HL-60 (cell line): Measurements from ENCODE around the gene TMEM151B.

Experiments used
- DNase-seq, 2 experiments: peaks; one replicate each; pipeline ENCODE4 v3.0.0-alpha.2; 2010 to 2020; ENCODE audit warnings: low read depth in 1 of 2, low spot score in 1 of 2
- H3K27ac ChIP-seq: fragments of 250-450 bp; sonication (Bioruptor Pico); replicated peaks from 2 replicates; pipeline ENCODE4 v1.5.1; 2020; ENCODE audit warnings: mild to moderate bottlenecking, moderate library complexity
- H3K27me3 ChIP-seq: fragments of 250-450 bp; sonication (Bioruptor Pico); 2 replicates; pipeline ENCODE4 v1.5.1; 2021; ENCODE audit warnings: mild to moderate bottlenecking, moderate library complexity; ENCODE audit not compliant: insufficient read depth, poor library complexity, severe bottlenecking
- H3K4me3 ChIP-seq: replicated peaks from 2 replicates; pipeline ENCODE4 v1.5.1; 2011; ENCODE audit warnings: mild to moderate bottlenecking, control low read depth, low read length; ENCODE audit not compliant: insufficient read depth
- CTCF ChIP-seq: IDR thresholded peaks from one replicate; pipeline ENCODE4 v1.5.1; 2011; ENCODE audit warnings: low read length, control low read depth, inconsistent platforms; ENCODE audit not compliant: insufficient read depth
- GABPA ChIP-seq: IDR thresholded peaks from 2 replicates; pipeline ENCODE4 v1.6.1; 2012; ENCODE audit warnings: low read depth
- POLR2AphosphoS5 ChIP-seq: IDR thresholded peaks from 2 replicates; pipeline ENCODE4 v1.6.1; 2012; ENCODE audit warnings: low read depth
- REST ChIP-seq: IDR thresholded peaks from 2 replicates; pipeline ENCODE4 v1.6.1; 2012; ENCODE audit warnings: low read depth; ENCODE audit not compliant: insufficient replicate concordance
- SPI1 ChIP-seq: IDR thresholded peaks from 2 replicates; pipeline ENCODE4 v1.6.1; 2012; ENCODE audit warnings: low read depth, mild to moderate bottlenecking, borderline replicate concordance

The TMEM151B gene

GRCh38 chr6:44253307-44254101 is 16.7 kb upstream of the TMEM151B start:
- Histone ChIP-seq H3K27ac (no peak overlapping the region), H3K27me3 (no peaks in the 10 kb centered on the region), H3K4me3 (no peak overlapping the region)
- TF ChIP-seq POLR2AphosphoS5 (peak; percentile 46), SPI1 (no peak)
- DNase-seq: peak in 1 of 2 experiments; percentile 80

GRCh38 chr6:44254191-44255104 is 15.8 kb upstream of the TMEM151B start:
- peak; percentile 88 for TF ChIP-seq POLR2AphosphoS5
- TF ChIP-seq CTCF: no peak
- no peak for TF ChIP-seq GABPA
- Histone ChIP-seq H3K27me3 (no peaks in the 10 kb centered on the region), H3K4me3 (no peak overlapping the region), H3K27ac (no peak overlapping the region)
- DNase-seq: no peak

- TF ChIP-seq POLR2AphosphoS5 (peak; percentile 33), CTCF (no peak), REST (peak; percentile 32)
- DNase-seq: no peak
- no peak overlapping the region for H3K27ac ChIP-seq
These were observed 15.0 kb upstream of the TMEM151B start for GRCh38 chr6:44255105-44255808.

DNA sequence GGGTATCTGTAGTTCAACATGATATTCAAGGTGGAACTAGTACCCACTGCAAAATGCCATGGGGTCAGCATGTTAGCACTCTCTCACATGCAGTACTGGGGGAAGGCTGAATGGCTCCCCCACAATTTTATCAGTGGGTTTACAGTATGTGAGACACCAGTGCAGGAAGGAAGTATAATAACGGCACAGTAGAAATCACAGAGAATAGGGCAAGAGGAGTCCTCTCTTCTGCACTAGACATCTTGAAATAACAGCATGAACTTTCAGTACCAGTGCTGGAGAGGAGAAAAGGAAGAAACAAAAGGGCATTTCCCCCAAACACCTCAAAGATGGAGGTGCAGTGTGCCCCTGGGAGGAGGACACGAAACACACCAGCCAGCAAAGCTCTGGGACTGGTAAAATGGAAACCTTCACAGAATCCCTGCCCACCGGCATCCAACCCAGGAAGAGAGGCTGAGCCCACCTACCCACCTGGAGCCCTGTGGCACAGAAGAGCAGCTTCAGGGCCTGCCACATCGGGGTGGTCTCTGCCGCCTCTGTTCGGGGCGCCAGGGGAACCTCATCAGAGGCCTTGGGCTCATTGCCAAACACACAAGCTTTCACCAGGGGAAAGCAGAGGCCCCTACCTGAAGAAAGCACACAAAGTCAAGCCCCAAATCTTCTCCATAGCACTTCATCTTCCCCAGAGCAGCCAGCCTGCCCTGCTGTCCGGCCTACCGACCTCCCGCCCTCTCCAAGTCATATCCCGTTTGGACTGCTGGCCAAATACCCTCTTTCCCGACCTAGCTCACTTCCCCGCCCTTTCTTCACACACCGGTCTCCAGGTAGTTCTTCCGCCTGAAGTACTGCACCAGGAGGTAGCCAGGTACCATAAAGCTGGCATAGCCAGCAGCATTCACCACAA is 14.1 kb upstream of the TMEM151B start:
- H3K27ac ChIP-seq: peak overlapping the region; percentile 81
- TF ChIP-seq GABPA: no peak
- no peaks in the 10 kb centered on the region for H3K27me3 ChIP-seq
- H3K4me3 ChIP-seq: peak overlapping the region; percentile 91
- DNase-seq: no peak

More at GRCh38 chr6:44255105-44255808, 15.0 kb upstream of the TMEM151B start:
- H3K4me3 ChIP-seq: no peak overlapping the region
- H3K27me3 ChIP-seq: no peaks in the 10 kb centered on the region

DNA sequence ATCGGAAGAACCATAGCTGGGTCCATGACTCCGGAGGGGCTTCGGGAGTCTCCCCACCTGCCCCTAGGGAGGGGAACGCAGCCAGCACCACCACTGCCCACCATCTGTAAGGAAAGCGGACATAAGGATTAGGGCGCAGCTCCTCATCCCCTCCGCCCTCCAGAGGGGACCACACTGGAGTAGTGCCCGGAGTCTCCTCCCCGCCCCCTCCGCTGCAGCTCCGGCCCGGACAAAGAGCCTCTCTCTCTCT is 13.6 kb upstream of the TMEM151B start:
- Histone ChIP-seq H3K27ac (peak overlapping the region; percentile 81), H3K4me3 (peak overlapping the region; percentile 91), H3K27me3 (no peaks in the 10 kb centered on the region)
- no peak for TF ChIP-seq POLR2AphosphoS5
- TF ChIP-seq CTCF: no peak
- TF ChIP-seq GABPA: no peak
- no peak for TF ChIP-seq SPI1
- no peak for TF ChIP-seq REST
- DNase-seq: no peak
